ENCODE results near the gene ADAM12. TPM values are rescaled to one million over a fixed set of nuclear protein-coding genes. Genes with fewer than 3 reads are reported as not detected.

The ADAM12 gene
- total RNA-seq, 1 experiment from 2014 or later: 16.8 TPM

- no peaks in the 10 kb centered on the region for H3K79me2 ChIP-seq (ENCODE audit: low read depth)
- H3K4me1 ChIP-seq (replicated peaks; ENCODE audit: insufficient read depth): 0 out of 2 replicates have a peak, but pooled peaks cover 9% of the 10 kb centered on the region
- H4K20me1 ChIP-seq (ENCODE audit: insufficient read depth): no peaks in the 10 kb centered on the region
- TF ChIP-seq CTCF (conservative IDR thresholded peaks at IDR 0.05) (no peak), EZH2 (IDR thresholded peaks at IDR 0.05; ENCODE audit: low read depth) (no peak)
- H3K27ac ChIP-seq: no peak overlapping the region
- no peaks in the 10 kb centered on the region for H3K9me3 ChIP-seq (ENCODE audit: insufficient read depth, low read depth)
- intact Hi-C loops (cut with micrococcal nuclease; ENCODE audit: unreplicated experiment): loop anchor here (1.0 to 10.0 kb wide), 4 partner anchors 54 to 249 kb away; no protein-coding TSS in a partner anchor
- H3K36me3 ChIP-seq (ENCODE audit: low read depth): no peaks in the 10 kb centered on the region
- peak in 1 of 2 experiments; percentile 1 for DNase-seq
- ChIA-PET POLR2A (ENCODE audit: unreplicated experiment) (interaction anchor here (0.6 kb wide), 2 partner anchors 34 to 50 kb away, joined by 3 to 8 read pairs; no protein-coding TSS in a partner anchor), CTCF (interaction anchor here (0.6 to 1.2 kb wide), 3 partner anchors 124 to 399 kb away, joined by 3 to 8 read pairs (median 4); no protein-coding TSS in a partner anchor)
- no peak overlapping the region for H3K4me2 ChIP-seq
- H3K9me2 ChIP-seq (ENCODE audit: insufficient read depth): no peaks in the 10 kb centered on the region
- no peak overlapping the region for H3K4me3 ChIP-seq
- no peaks in the 10 kb centered on the region for H3F3A ChIP-seq (ENCODE audit: insufficient read depth, low read depth)
- no peak overlapping the region for H2AFZ ChIP-seq
- H3K27me3 ChIP-seq (ENCODE audit: insufficient read depth, low read depth): no peaks in the 10 kb centered on the region
- TSS peak; percentile 77 for BruUV-seq (replicated peaks)
Measured at GRCh38 chr10:126253611-126253998, 134.7 kb downstream of the ADAM12 start.

- Histone ChIP-seq H3K27ac (no peak overlapping the region), H3F3A (ENCODE audit: insufficient read depth, low read depth) (no peaks in the 10 kb centered on the region; the same call in 1 of the 2 replicates), H2AFZ (no peak overlapping the region), H3K4me3 (no peak overlapping the region), H3K9me3 (ENCODE audit: insufficient read depth, low read depth) (no peaks in the 10 kb centered on the region), H3K36me3 (ENCODE audit: low read depth) (no peaks in the 10 kb centered on the region), H3K27me3 (ENCODE audit: insufficient read depth, low read depth) (no peaks in the 10 kb centered on the region), H3K4me1 (replicated peaks; ENCODE audit: insufficient read depth) (peaks cover 10% of the 10 kb centered on the region), H3K79me2 (ENCODE audit: low read depth) (no peaks in the 10 kb centered on the region), H3K4me2 (no peak overlapping the region), H3K9me2 (ENCODE audit: insufficient read depth) (no peaks in the 10 kb centered on the region), H4K20me1 (ENCODE audit: insufficient read depth) (no peaks in the 10 kb centered on the region)
- intact Hi-C loops (cut with micrococcal nuclease; ENCODE audit: unreplicated experiment): loop anchor here (1.0 to 10.0 kb wide), 4 partner anchors 54 to 249 kb away; no protein-coding TSS in a partner anchor
- BruUV-seq (replicated peaks): no TSS peak
- peak in 1 of 2 experiments; percentile 42 for DNase-seq
- no peak for TF ChIP-seq EZH2 (IDR thresholded peaks at IDR 0.05; ENCODE audit: low read depth)
- TF ChIP-seq CTCF (conservative IDR thresholded peaks at IDR 0.05): no peak
- CTCF ChIA-PET: interaction anchor here (0.6 to 1.2 kb wide), 3 partner anchors 124 to 398 kb away, joined by 3 to 8 read pairs (median 4); no protein-coding TSS in a partner anchor
- POLR2A ChIA-PET (ENCODE audit: unreplicated experiment): interaction anchor here (0.6 kb wide), 3 partner anchors 13 to 50 kb away, joined by 3 to 8 read pairs (median 4); no protein-coding TSS in a partner anchor
Measured at GRCh38 chr10:126252884-126253610, 135.2 kb downstream of the ADAM12 start.

- H3F3A ChIP-seq (ENCODE audit: insufficient read depth, low read depth): no peaks in the 10 kb centered on the region; the same call in 1 of the 2 replicates
- H3K4me1 ChIP-seq (replicated peaks; ENCODE audit: insufficient read depth): peaks cover 19% of the 10 kb centered on the region
- H2AFZ ChIP-seq: no peak overlapping the region
- no peak for TF ChIP-seq CTCF (conservative IDR thresholded peaks at IDR 0.05)
- no peak for TF ChIP-seq EZH2 (IDR thresholded peaks at IDR 0.05; ENCODE audit: low read depth)
- no peaks in the 10 kb centered on the region for H3K79me2 ChIP-seq (ENCODE audit: low read depth)
- ChIA-PET CTCF (no interaction called here), POLR2A (ENCODE audit: unreplicated experiment) (no interaction called here)
- no peak overlapping the region for H3K4me3 ChIP-seq
- H3K9me3 ChIP-seq (ENCODE audit: insufficient read depth, low read depth): peaks cover 2% of the 10 kb centered on the region; the same call in 1 of the 2 replicates
- no peak overlapping the region for H3K27ac ChIP-seq
- BruUV-seq (replicated peaks): no TSS peak
- H3K36me3 ChIP-seq (ENCODE audit: low read depth): no peaks in the 10 kb centered on the region
- H3K4me2 ChIP-seq: no peak overlapping the region
- intact Hi-C loops (cut with micrococcal nuclease; ENCODE audit: unreplicated experiment): loop anchor here (5.0 to 10.0 kb wide), 2 partner anchors 123 to 250 kb away; no protein-coding TSS in a partner anchor
- H3K27me3 ChIP-seq (ENCODE audit: insufficient read depth, low read depth): no peaks in the 10 kb centered on the region
- DNase-seq: no peak
- no peaks in the 10 kb centered on the region for H3K9me2 ChIP-seq (ENCODE audit: insufficient read depth)
- H4K20me1 ChIP-seq (ENCODE audit: insufficient read depth): no peaks in the 10 kb centered on the region
Measured at GRCh38 chr10:126251778-126252407, 136.4 kb downstream of the ADAM12 start.
